Measurements from ENCODE around the gene SULT1C2. TPM values are rescaled to one million over a fixed set of nuclear protein-coding genes. Genes with fewer than 3 reads are reported as not detected.

SULT1C2 gene
- total RNA-seq (2021; fragmentation: NEBNext Ultra II Directional; extraction: Animal tissue kit (Norgen Biotek cat#: 25700)) (1.9 and 2.2 TPM in 2 replicates), polyA plus RNA-seq (2011; rRNA removed) (1.6 and 2.8 TPM in 2 replicates), polyA minus RNA-seq (2011; rRNA and poly(A)+ RNA removed) (1.8 and 2.5 TPM in 2 replicates)
- polyA plus RNA-seq (2011; cell fraction: cytosol; rRNA removed): 3.4 TPM
- polyA plus RNA-seq (2011; cell fraction: nucleus; rRNA removed): 2.5 TPM
- polyA plus RNA-seq (2012, experiment 1 of 2): 0.91 to 2.8 TPM (median 2.4 TPM) in 4 replicates
- polyA plus RNA-seq (2012, experiment 2 of 2): 0.21 TPM
- polyA plus RNA-seq (2013, experiment 1 of 2): 2.5 TPM
- polyA plus RNA-seq (2013, experiment 2 of 2): 2.6 TPM
- polyA minus RNA-seq (2011; cell fraction: cytosol; rRNA and poly(A)+ RNA removed): 0.73 TPM
- polyA minus RNA-seq (2011; cell fraction: nucleus; rRNA and poly(A)+ RNA removed): 6.7 TPM
- long read RNA-seq, experiment 1: 0 reads
- long read RNA-seq, experiment 2, partial matches to known transcripts: 0 of 1 reads
- long read RNA-seq, experiment 2, other reads (novel, unspliced or antisense): 1 of 1 reads

GRCh38 chr2:108288534-108289106 lies at the start of gene SULT1C2:
TSS of gene SULT1C2 (plus strand) at chr2:108288895. CDS start at chr2:108293668, 4,773 bp downstream.
- Histone ChIP-seq H3K9me3 (ENCODE audit: insufficient read depth in 2 of 2, low read depth in 1 of 2, low read length in 1 of 2) (no peaks in the 10 kb centered on the region), H2AK5ac (ENCODE audit: low read depth, low read length) (no peak within 1 kb of the TSS; the same call in 1 of the 2 replicates), H2BK15ac (ENCODE audit: low read length) (peak within 1 kb of the TSS; percentile 65; the same call in 1 of the 2 replicates), H4K5ac (ENCODE audit: insufficient read length, low read depth, low read length) (no peak within 1 kb of the TSS), H3K4me2 (ENCODE audit: insufficient read depth in 1 of 2, low read depth in 2 of 2, low read length in 2 of 2) (peak within 1 kb of the TSS; percentile 61 to 73), H3K56ac (replicated peaks; ENCODE audit: insufficient read length, low read depth, low read length) (no peak within 1 kb of the TSS), H2BK20ac (ENCODE audit: low read length) (peak within 1 kb of the TSS; percentile 88; the same call in 1 of the 2 replicates), H2BK5ac (ENCODE audit: low read depth, low read length) (peak within 1 kb of the TSS; percentile 27; the same call in 1 of the 2 replicates), H3K27ac (ENCODE audit: low read depth, low read length) (peak within 1 kb of the TSS; percentile 4; the same call in 1 of the 2 replicates), H3K23ac (ENCODE audit: insufficient read length) (no peak within 1 kb of the TSS), H3K4me3 (ENCODE audit: extremely low read depth in 1 of 4, insufficient read depth in 2 of 4, low read depth in 3 of 4, low read length in 4 of 4) (peak within 1 kb of the TSS in 2 of 4 experiments; percentile 15 to 37; a peak in 3 of 8 replicates), H3K9ac (replicated peaks in 1 of 4; ENCODE audit: extremely low read depth in 1 of 4, low read depth in 3 of 4, low read length in 3 of 4) (peak within 1 kb of the TSS in 1 of 4 experiments; percentile 61; a peak in 4 of 7 replicates), H3K79me1 (ENCODE audit: low read depth, low read length) (no peaks in the 10 kb centered on the region), H3K4ac (replicated peaks; ENCODE audit: insufficient read length, low read depth, low read length) (no peak within 1 kb of the TSS), H3K27me3 (replicated peaks in 1 of 4; ENCODE audit: control insufficient read depth in 3 of 4, extremely low read depth in 1 of 4, insufficient read depth in 3 of 4, low read length in 3 of 4) (peaks cover 0 to 3% (median 1%) of the 10 kb centered on the region in 4 experiments; a peak in 1 of 7 replicates), H4K20me1 (replicated peaks in 1 of 2; ENCODE audit: control insufficient read depth in 1 of 2, insufficient read depth in 2 of 2, low read length in 2 of 2) (no peaks in the 10 kb centered on the region), H3K18ac (ENCODE audit: extremely low read depth, low read length) (peak within 1 kb of the TSS; percentile 33), H3K4me1 (replicated peaks in 1 of 4; ENCODE audit: control insufficient read depth in 3 of 4, insufficient read depth in 4 of 4, low read length in 3 of 4) (peaks cover 0 to 13% (median 4%) of the 10 kb centered on the region in 4 experiments; a peak in 3 of 7 replicates), H3K14ac (ENCODE audit: insufficient read length) (no peak within 1 kb of the TSS), H2BK120ac (replicated peaks; ENCODE audit: low read depth, low read length) (no peak within 1 kb of the TSS), H3K36me3 (ENCODE audit: control insufficient read depth in 2 of 4, insufficient read depth in 4 of 4, low read length in 3 of 4) (no peaks in the 10 kb centered on the region), H4K91ac (replicated peaks; ENCODE audit: insufficient read length, low read length) (peak within 1 kb of the TSS; percentile 29), H2BK12ac (ENCODE audit: low read depth, low read length) (peak within 1 kb of the TSS; percentile 85), H4K8ac (ENCODE audit: extremely low read depth, insufficient read depth, low read length) (peak within 1 kb of the TSS; percentile 20; the same call in 1 of the 2 replicates), H2AFZ (ENCODE audit: low read length) (peak within 1 kb of the TSS; percentile 96), H3K23me2 (ENCODE audit: low read depth, low read length) (no peaks in the 10 kb centered on the region), H3K79me2 (ENCODE audit: control insufficient read depth in 1 of 2, insufficient read depth in 2 of 2, low read length in 2 of 2) (no peaks in the 10 kb centered on the region)
- DNase-seq (ENCODE audit: low read depth in 1 of 2, low spot score in 2 of 2) (peak; percentile 13 to 57), FAIRE-seq (peak; percentile 85)
- ChIA-PET CTCF (ENCODE audit: partially characterized antibody) (interaction anchor here (1.8 kb wide), 1 partner anchor 10 kb away, joined by 5 read pairs; no protein-coding TSS in a partner anchor), POLR2A (ENCODE audit: partially characterized antibody) (interaction anchor here (0.8 to 1.1 kb wide), 4 partner anchors 9 to 28 kb away, joined by 3 to 5 read pairs (median 3); no protein-coding TSS in a partner anchor)
- 15% methylated on average over 7 of the region's 7 CpGs; no CpG with 5 or more reads in 1 of the 2 experiments for WGBS, 2 experiments (ENCODE audit: extremely low coverage in 1 of 2, insufficient coverage in 1 of 2, insufficient read length in 1 of 2, insufficient replicate concordance in 2 of 2, low coverage in 1 of 2, low lambda C conversion rate in 2 of 2, missing lambda C conversion rate in 1 of 2)
- peak; percentile 59 for TF ChIP-seq POLR2AphosphoS5 (IDR thresholded peaks at IDR 0.05; ENCODE audit: low read depth, low read length)
- peak; percentile 31 for TF ChIP-seq KDM4A (IDR thresholded peaks at IDR 0.05; ENCODE audit: low read depth, low read length, severe bottlenecking)
- TF ChIP-seq, protein P1, sequence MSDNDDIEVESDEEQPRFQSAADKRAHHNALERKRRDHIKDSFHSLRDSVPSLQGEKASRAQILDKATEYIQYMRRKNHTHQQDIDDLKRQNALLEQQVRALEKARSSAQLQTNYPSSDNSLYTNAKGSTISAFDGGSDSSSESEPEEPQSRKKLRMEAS (IDR thresholded peaks at IDR 0.05): peak; percentile 45
- no peak for TF ChIP-seq KDM1A (IDR thresholded peaks at IDR 0.05; ENCODE audit: borderline replicate concordance, low read length)
- TF ChIP-seq TAF1 (IDR thresholded peaks at IDR 0.05; ENCODE audit: low read depth, low read length): peak; percentile 70
- peak; percentile 92; the same call in 1 of the 2 replicates for TF ChIP-seq RBBP5 (IDR thresholded peaks at IDR 0.05; ENCODE audit: borderline replicate concordance, low read depth, low read length)
- peak; percentile 80 for TF ChIP-seq E2F6 (IDR thresholded peaks at IDR 0.05)
- peak; percentile 33; the same call in 1 of the 2 replicates for TF ChIP-seq CREB1 (IDR thresholded peaks at IDR 0.05)
- no peak for TF ChIP-seq RXRA (IDR thresholded peaks at IDR 0.05; ENCODE audit: insufficient read depth, low read depth, low read length)

Measured in H1 (cell line).